Smooth muscle cell (in vitro differentiated cells): ENCODE measurements around the gene LRFN5. TPM values are rescaled to one million over a fixed set of nuclear protein-coding genes. Genes with fewer than 3 reads are reported as not detected.

Experiments
- DNase-seq: peaks from one replicate; lab custom pipeline; 2025; ENCODE audit not compliant: unreplicated experiment; lab: John Stamatoyannopoulos, UW
- H2AFZ ChIP-seq: fragments of 200-600 bp; sonication (generic); 2 replicates; pipeline ENCODE4 v1.6.0; 2016; ENCODE audit warnings: antibody characterized with exemption, low read depth, mild to moderate bottlenecking
- H3F3A ChIP-seq: fragments of 200-600 bp; sonication (generic); 2 replicates; pipeline ENCODE4 v1.6.0; 2017; ENCODE audit warnings: antibody characterized with exemption, low read depth
- H3K27ac ChIP-seq: fragments of 200-600 bp; sonication (generic); 2 replicates; pipeline ENCODE4 v1.5.1; 2016; ENCODE audit warnings: low read depth, mild to moderate bottlenecking
- H3K27me3 ChIP-seq: fragments of 200-600 bp; sonication (generic); 2 replicates; pipeline ENCODE4 v1.6.1; 2016; ENCODE audit warnings: low read depth, mild to moderate bottlenecking
- H3K36me3 ChIP-seq: fragments of 200-600 bp; sonication (generic); 2 replicates; pipeline ENCODE4 v1.5.1; 2016; ENCODE audit warnings: low read depth
- H3K4me1 ChIP-seq: fragments of 200-600 bp; sonication (generic); 2 replicates; pipeline ENCODE4 v1.5.1; 2016; ENCODE audit warnings: low read depth
- H3K4me2 ChIP-seq: fragments of 200-600 bp; sonication (generic); 2 replicates; pipeline ENCODE4 v1.6.0; 2016; ENCODE audit warnings: mild to moderate bottlenecking
- H3K4me3 ChIP-seq: fragments of 200-600 bp; sonication (generic); 2 replicates; pipeline ENCODE4 v1.5.1; 2016; ENCODE audit warnings: mild to moderate bottlenecking
- H3K79me2 ChIP-seq: fragments of 200-600 bp; sonication (generic); 2 replicates; pipeline ENCODE4 v1.6.0; 2016; ENCODE audit warnings: low read depth, mild to moderate bottlenecking
- H3K9ac ChIP-seq: fragments of 200-600 bp; sonication (generic); 2 replicates; pipeline ENCODE4 v1.6.0; 2016; ENCODE audit warnings: low read depth
- H3K9me3 ChIP-seq: fragments of 200-600 bp; sonication (generic); replicated peaks from 2 replicates; pipeline ENCODE4 v1.5.1; 2016; ENCODE audit warnings: low read depth
- H4K20me1 ChIP-seq: fragments of 200-600 bp; sonication (generic); 2 replicates; pipeline ENCODE4 v1.6.0; 2016; ENCODE audit warnings: low read depth
- WGBS: methylation state at CpG from one replicate; pipeline ENCODE4 v1.1.7; 2016; ENCODE audit warnings: low lambda C conversion rate; 5-methylcytosine and 5-hydroxymethylcytosine counted together
- polyA plus RNA-seq: library from polyadenylated mRNA; unstranded; fragments of >200 nt; fragmentation: Nextera tagmentation; extraction: Ambion mirVana; gene quantifications from 2 replicates; pipeline ENCODE4 v1.2.1, GENCODE V29; 2016
- total RNA-seq: library from RNA; depleted of rRNA; stranded (reverse); fragments of >200 nt; gene quantifications from 2 replicates; pipeline ENCODE4 v1.2.3, GENCODE V29; 2014
- TF ChIP-seq, protein P1 (sequence below): fragments of 200-600 bp; sonication (generic); IDR thresholded peaks from 2 replicates; pipeline ENCODE4 v1.5.1; 2017; ENCODE audit warnings: borderline replicate concordance, mild to moderate bottlenecking, antibody characterized with exemption; ENCODE audit not compliant: insufficient read depth, poor library complexity, severe bottlenecking

Gene LRFN5
- total and polyA plus RNA-seq, 2 experiments from 2014 or later: 22.1 to 33.8 TPM

DNA sequence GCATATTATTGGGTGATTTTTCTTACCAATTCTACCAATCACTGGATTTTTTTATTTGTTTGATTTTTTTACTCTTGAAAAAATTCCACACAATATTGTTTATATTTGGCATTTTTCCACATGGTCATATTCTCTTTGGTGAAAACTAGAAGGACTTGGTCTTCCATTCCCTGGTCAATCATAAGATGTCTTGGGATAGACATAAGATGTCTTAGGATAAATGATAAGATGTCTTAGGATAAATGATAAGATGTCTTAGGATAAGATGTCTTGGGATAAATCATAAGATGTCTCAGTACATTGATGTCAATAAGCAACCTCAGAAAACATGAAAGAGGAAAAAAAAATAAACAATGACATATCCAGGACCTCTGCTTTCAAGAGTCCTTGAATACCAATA is 309.1 kb downstream of the LRFN5 start:
- Histone ChIP-seq H3K27ac (no peak overlapping the region), H3K9me3 (no peaks in the 10 kb centered on the region), H3K4me1 (no peaks in the 10 kb centered on the region), H4K20me1 (no peaks in the 10 kb centered on the region), H3K79me2 (no peaks in the 10 kb centered on the region), H3F3A (no peaks in the 10 kb centered on the region), H3K9ac (no peak overlapping the region), H3K4me3 (no peak overlapping the region), H3K27me3 (no peaks in the 10 kb centered on the region), H3K36me3 (peaks cover 5% of the 10 kb centered on the region), H3K4me2 (no peak overlapping the region), H2AFZ (no peak overlapping the region)
- DNase-seq: no peak
- TF ChIP-seq, protein P1, sequence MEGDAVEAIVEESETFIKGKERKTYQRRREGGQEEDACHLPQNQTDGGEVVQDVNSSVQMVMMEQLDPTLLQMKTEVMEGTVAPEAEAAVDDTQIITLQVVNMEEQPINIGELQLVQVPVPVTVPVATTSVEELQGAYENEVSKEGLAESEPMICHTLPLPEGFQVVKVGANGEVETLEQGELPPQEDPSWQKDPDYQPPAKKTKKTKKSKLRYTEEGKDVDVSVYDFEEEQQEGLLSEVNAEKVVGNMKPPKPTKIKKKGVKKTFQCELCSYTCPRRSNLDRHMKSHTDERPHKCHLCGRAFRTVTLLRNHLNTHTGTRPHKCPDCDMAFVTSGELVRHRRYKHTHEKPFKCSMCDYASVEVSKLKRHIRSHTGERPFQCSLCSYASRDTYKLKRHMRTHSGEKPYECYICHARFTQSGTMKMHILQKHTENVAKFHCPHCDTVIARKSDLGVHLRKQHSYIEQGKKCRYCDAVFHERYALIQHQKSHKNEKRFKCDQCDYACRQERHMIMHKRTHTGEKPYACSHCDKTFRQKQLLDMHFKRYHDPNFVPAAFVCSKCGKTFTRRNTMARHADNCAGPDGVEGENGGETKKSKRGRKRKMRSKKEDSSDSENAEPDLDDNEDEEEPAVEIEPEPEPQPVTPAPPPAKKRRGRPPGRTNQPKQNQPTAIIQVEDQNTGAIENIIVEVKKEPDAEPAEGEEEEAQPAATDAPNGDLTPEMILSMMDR: no peak

DNA sequence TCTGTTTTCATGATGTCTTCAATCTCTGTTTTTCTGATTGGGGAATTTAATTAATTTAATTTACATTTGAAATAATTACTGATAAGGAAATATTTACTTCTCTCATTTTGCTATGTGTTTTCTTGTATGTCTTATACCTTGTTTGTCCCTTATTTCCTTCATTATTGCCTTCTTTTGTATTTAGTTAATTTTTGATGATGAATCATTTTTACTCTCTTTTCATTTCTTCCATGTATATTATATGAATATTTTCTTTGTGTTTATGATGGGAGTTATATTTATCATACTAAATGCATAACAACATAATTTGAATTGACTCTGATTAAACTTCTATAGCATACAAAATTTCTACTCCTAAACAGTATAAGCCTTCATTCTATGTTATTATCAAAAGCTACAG is 309.6 kb downstream of the LRFN5 start:
- Histone ChIP-seq H2AFZ (no peak overlapping the region), H3K9me3 (no peaks in the 10 kb centered on the region), H3K4me1 (no peaks in the 10 kb centered on the region), H3K27ac (no peak overlapping the region), H3K27me3 (no peaks in the 10 kb centered on the region), H4K20me1 (no peaks in the 10 kb centered on the region), H3F3A (no peaks in the 10 kb centered on the region), H3K9ac (no peak overlapping the region), H3K4me2 (no peak overlapping the region), H3K79me2 (no peaks in the 10 kb centered on the region), H3K36me3 (peaks cover 5% of the 10 kb centered on the region), H3K4me3 (no peak overlapping the region)
- TF ChIP-seq, protein P1: no peak
- DNase-seq: no peak

DNA sequence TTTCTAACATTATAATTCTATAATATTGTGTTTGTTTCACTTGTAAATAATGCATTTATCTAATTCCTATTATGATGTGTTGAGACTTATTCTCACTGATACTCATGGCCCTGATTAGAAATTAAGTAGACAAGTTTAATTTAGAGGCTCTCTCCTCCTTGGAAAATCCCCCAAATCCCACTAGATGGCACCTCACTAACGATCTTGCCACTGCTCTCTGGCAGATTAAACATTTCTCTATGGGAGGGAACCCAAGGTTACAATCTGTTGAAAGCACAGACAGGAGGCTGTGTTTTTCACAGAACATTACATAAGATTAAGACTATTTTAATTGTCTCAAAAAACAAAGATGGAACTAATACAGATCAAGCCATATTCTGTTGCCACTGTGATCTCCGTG is 318.7 kb downstream of the LRFN5 start:
- Histone ChIP-seq H3K9ac (no peak overlapping the region), H4K20me1 (no peaks in the 10 kb centered on the region), H2AFZ (no peak overlapping the region), H3K4me3 (no peak overlapping the region), H3K79me2 (no peaks in the 10 kb centered on the region), H3K4me1 (peaks cover 8% of the 10 kb centered on the region), H3K27me3 (no peaks in the 10 kb centered on the region), H3K4me2 (no peak overlapping the region), H3F3A (no peaks in the 10 kb centered on the region), H3K27ac (no peak overlapping the region), H3K9me3 (no peaks in the 10 kb centered on the region), H3K36me3 (no peaks in the 10 kb centered on the region)
- 62% methylated on average over 2 of the region's 2 CpGs for WGBS
- TF ChIP-seq, protein P1: no peak
- no peak for DNase-seq

DNA sequence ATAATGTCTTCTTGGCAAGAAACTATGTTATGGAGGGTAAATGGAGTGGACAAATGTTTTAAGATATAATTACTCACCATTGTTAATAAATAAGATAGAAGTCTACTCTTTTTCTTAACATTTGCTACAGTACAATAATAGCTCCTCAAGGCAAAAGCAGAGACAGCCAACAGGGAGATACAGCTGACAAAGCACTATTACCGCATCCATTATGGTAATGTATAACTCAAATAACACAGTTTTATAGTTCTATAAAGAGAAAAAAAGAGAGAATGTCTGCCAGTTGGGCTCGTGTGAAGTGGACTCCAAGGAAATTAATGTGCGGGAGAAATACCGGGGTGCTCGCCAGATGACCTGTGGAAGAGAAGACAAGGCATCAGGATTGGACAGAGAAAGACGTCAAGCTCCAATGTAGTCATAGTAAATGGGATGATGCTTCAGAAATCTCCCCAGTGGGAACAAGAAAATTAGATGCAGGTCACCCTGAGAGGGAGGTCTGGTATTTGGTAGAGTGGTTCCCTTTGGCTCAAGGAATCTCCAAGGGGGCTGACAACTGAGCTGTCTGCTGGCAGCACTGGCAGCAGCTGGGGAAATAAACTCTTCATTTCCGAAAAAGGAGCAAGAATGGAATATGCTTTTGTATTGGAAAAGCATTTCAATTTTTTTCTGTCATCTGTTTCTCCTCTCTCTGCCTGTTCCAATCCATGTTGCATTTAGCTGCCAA is 343.9 kb downstream of the LRFN5 start:
- no peak overlapping the region for H3K9ac ChIP-seq
- no peaks in the 10 kb centered on the region for H3K27me3 ChIP-seq
- DNase-seq: no peak
- no peaks in the 10 kb centered on the region for H3K79me2 ChIP-seq
- TF ChIP-seq, protein P1: no peak
- H3K27ac ChIP-seq: no peak overlapping the region
- no peak overlapping the region for H3K4me3 ChIP-seq
- H3K4me1 ChIP-seq: no peaks in the 10 kb centered on the region
- no peaks in the 10 kb centered on the region for H3K36me3 ChIP-seq
- no peaks in the 10 kb centered on the region for H3K9me3 ChIP-seq
- H3K4me2 ChIP-seq: no peak overlapping the region
- no peak overlapping the region for H2AFZ ChIP-seq
- H4K20me1 ChIP-seq: no peaks in the 10 kb centered on the region
- 95% methylated on average over 7 of the region's 7 CpGs for WGBS
- H3F3A ChIP-seq: no peaks in the 10 kb centered on the region
